Testis (tissue), 2 donors: ENCODE measurements around the gene ACE.

Source experiments
- CTCF ChIP-seq, 3 experiments: fragments of 450-650 bp in 2 of 3; fragments of 200-600 bp in 1 of 3; sonication (generic) in 1 of 3; IDR thresholded peaks; one replicate each; pipeline ENCODE4 v1.5.1; 2016 to 2019; ENCODE audit warnings: antibody characterized with exemption in 3 of 3, mild to moderate bottlenecking in 2 of 3, moderate library complexity in 1 of 3
- POLR2A ChIP-seq: fragments of 450-650 bp; IDR thresholded peaks from one replicate; pipeline ENCODE4 v1.6.1; 2017; ENCODE audit warnings: antibody characterized with exemption, mild to moderate bottlenecking, moderate library complexity

GRCh38 chr17:63447471-63448009 is 29.3 kb upstream of the ACE start:
- no peak for TF ChIP-seq CTCF (IDR thresholded peaks at IDR 0.05)
- no peak for TF ChIP-seq POLR2A
